PC-3 (cell line): ENCODE measurements around the gene PLXNA4.

Experiments
- CTCF ChIP-seq: fragments of 300-600 bp; sonication (generic); conservative IDR thresholded peaks from 2 replicates; pipeline ENCODE4 v1.5.1; 2017; ENCODE audit warnings: antibody characterized with exemption, low read depth, mild to moderate bottlenecking, low read length
- EZH2 ChIP-seq: fragments of 300-600 bp; sonication (generic); IDR thresholded peaks from one replicate; pipeline ENCODE4 v1.6.1; 2017; ENCODE audit warnings: antibody characterized with exemption, mild to moderate bottlenecking, low read length; ENCODE audit not compliant: unreplicated experiment
- EZH2phosphoT487 ChIP-seq: fragments of 300-600 bp; sonication (generic); IDR thresholded peaks from 2 replicates; pipeline ENCODE4 v1.6.1; 2018; ENCODE audit warnings: mild to moderate bottlenecking, antibody characterized with exemption, low read length, borderline replicate concordance

- TF ChIP-seq CTCF (no peak), EZH2 (no peak), EZH2phosphoT487 (no peak)
Observed at GRCh38 chr7:132272763-132273371, 303.4 kb downstream of the PLXNA4 start.
